ENCODE results near the gene PGD.
A peak's percentile ranks its signal among the peaks of the same experiment; 100 is the strongest.
"Not testable (repeated sequence)": the region's sequence is repeated elsewhere in the genome, so short reads cannot be mapped to it uniquely, and the experiment has no call there.

PGD gene

GRCh38 chr1:10424651-10425050 lies 25.8 kb downstream of the PGD start:
- ChIA-PET POLR2A (no interaction called here), CTCF (interaction anchor here (0.8 to 1.8 kb wide), 4 partner anchors 9 to 47 kb away, joined by 5 to 9 read pairs (median 6); no protein-coding TSS in a partner anchor)
- H3K27ac ChIP-seq (ENCODE audit: insufficient read depth in 1 of 2, low read depth in 1 of 2, low read length in 2 of 2, poor library complexity in 1 of 2, severe bottlenecking in 2 of 2): no peak overlapping the region
- no peaks in the 10 kb centered on the region for H3K27me3 ChIP-seq (replicated peaks in 2 of 5; ENCODE audit: control insufficient read depth in 4 of 5, insufficient read depth in 5 of 5, low read length in 4 of 5)
- no peaks in the 10 kb centered on the region for H3K9me3 ChIP-seq (ENCODE audit: control extremely low read depth in 1 of 5, control insufficient read depth in 4 of 5, insufficient read depth in 2 of 5, low read depth in 1 of 5, low read length in 4 of 5)
- H3K4me1 ChIP-seq (ENCODE audit: control extremely low read depth in 1 of 4, control insufficient read depth in 4 of 4, insufficient read depth in 4 of 4, low read length in 3 of 4): peaks cover 0 to 7% (median 3%) of the 10 kb centered on the region in 4 experiments
- 97% methylated on average over 5 of the region's 8 CpGs for WGBS (ENCODE audit: insufficient coverage)
- peaks cover 4 to 21% (median 17%) of the 10 kb centered on the region in 4 experiments for H3K36me3 ChIP-seq (ENCODE audit: control insufficient read depth in 4 of 4, insufficient read depth in 4 of 4, low read length in 3 of 4)
- H3K4me3 ChIP-seq (ENCODE audit: control insufficient read depth in 1 of 7, extremely low read depth in 1 of 7, insufficient read depth in 4 of 7, low read depth in 2 of 7, low read length in 6 of 7): no peak overlapping the region
- DNase-seq: no peak

GRCh38 chr1:10425826-10426534 lies 27.1 kb downstream of the PGD start:
- peaks cover 3 to 18% (median 10%) of the 10 kb centered on the region in 4 experiments for H3K4me1 ChIP-seq (ENCODE audit: control extremely low read depth in 1 of 4, control insufficient read depth in 4 of 4, insufficient read depth in 4 of 4, low read length in 3 of 4)
- ChIA-PET CTCF (interaction anchor here (0.9 to 2.5 kb wide), 5 partner anchors 10 to 68 kb away, joined by 3 to 9 read pairs (median 3); no protein-coding TSS in a partner anchor), POLR2A (interaction anchor here (1.0 kb wide), 1 partner anchor 10 kb away, joined by 3 read pairs; no protein-coding TSS in a partner anchor)
- not testable (repeated sequence) for H3K9me3 ChIP-seq (ENCODE audit: control extremely low read depth in 1 of 5, control insufficient read depth in 4 of 5, insufficient read depth in 2 of 5, low read depth in 1 of 5, low read length in 4 of 5); H3K27me3 ChIP-seq (replicated peaks in 2 of 5; ENCODE audit: control insufficient read depth in 4 of 5, insufficient read depth in 5 of 5, low read length in 4 of 5); H3K27ac ChIP-seq (ENCODE audit: insufficient read depth in 1 of 2, low read depth in 1 of 2, low read length in 2 of 2, poor library complexity in 1 of 2, severe bottlenecking in 2 of 2); H3K4me3 ChIP-seq (ENCODE audit: control insufficient read depth in 1 of 7, extremely low read depth in 1 of 7, insufficient read depth in 4 of 7, low read depth in 2 of 7, low read length in 6 of 7)
- H3K36me3 ChIP-seq (ENCODE audit: control insufficient read depth in 4 of 4, insufficient read depth in 4 of 4, low read length in 3 of 4): peaks cover 4 to 12% (median 7%) of the 10 kb centered on the region in 4 experiments
- DNase-seq: peak in 2 of 3 donors; percentile 23 to 50
- 81% methylated on average over 17 of the region's 21 CpGs for WGBS (ENCODE audit: insufficient coverage)

GRCh38 chr1:10426535-10426848 lies 27.6 kb downstream of the PGD start:
- not testable (repeated sequence) for H3K4me3 ChIP-seq (ENCODE audit: control insufficient read depth in 1 of 7, extremely low read depth in 1 of 7, insufficient read depth in 4 of 7, low read depth in 2 of 7, low read length in 6 of 7); H3K27ac ChIP-seq (ENCODE audit: insufficient read depth in 1 of 2, low read depth in 1 of 2, low read length in 2 of 2, poor library complexity in 1 of 2, severe bottlenecking in 2 of 2); DNase-seq; H3K36me3 ChIP-seq (ENCODE audit: control insufficient read depth in 4 of 4, insufficient read depth in 4 of 4, low read length in 3 of 4); H3K27me3 ChIP-seq (replicated peaks in 2 of 5; ENCODE audit: control insufficient read depth in 4 of 5, insufficient read depth in 5 of 5, low read length in 4 of 5); H3K9me3 ChIP-seq (ENCODE audit: control extremely low read depth in 1 of 5, control insufficient read depth in 4 of 5, insufficient read depth in 2 of 5, low read depth in 1 of 5, low read length in 4 of 5)
- 91% methylated on average over 8 of the region's 21 CpGs for whole genome bisulfite sequencing (ENCODE audit: insufficient coverage)
- peaks cover 3 to 23% (median 15%) of the 10 kb centered on the region in 4 experiments for H3K4me1 ChIP-seq (ENCODE audit: control extremely low read depth in 1 of 4, control insufficient read depth in 4 of 4, insufficient read depth in 4 of 4, low read length in 3 of 4)
- ChIA-PET CTCF (interaction anchor here (0.9 to 2.5 kb wide), 4 partner anchors 11 to 67 kb away, joined by 3 to 9 read pairs (median 4); no protein-coding TSS in a partner anchor), POLR2A (interaction anchor here (1.0 kb wide), 1 partner anchor 11 kb away, joined by 3 read pairs; no protein-coding TSS in a partner anchor)

- Histone ChIP-seq H3K27ac (ENCODE audit: insufficient read depth in 1 of 2, low read depth in 1 of 2, low read length in 2 of 2, poor library complexity in 1 of 2, severe bottlenecking in 2 of 2) (no peak overlapping the region), H3K36me3 (ENCODE audit: control insufficient read depth in 4 of 4, insufficient read depth in 4 of 4, low read length in 3 of 4) (peaks cover 0 to 2% (median 0%) of the 10 kb centered on the region in 4 experiments), H3K27me3 (replicated peaks in 2 of 5; ENCODE audit: control insufficient read depth in 4 of 5, insufficient read depth in 5 of 5, low read length in 4 of 5) (no peaks in the 10 kb centered on the region), H3K4me3 (ENCODE audit: control insufficient read depth in 1 of 7, extremely low read depth in 1 of 7, insufficient read depth in 4 of 7, low read depth in 2 of 7, low read length in 6 of 7) (no peak overlapping the region), H3K4me1 (ENCODE audit: control extremely low read depth in 1 of 4, control insufficient read depth in 4 of 4, insufficient read depth in 4 of 4, low read length in 3 of 4) (peaks cover 3 to 24% (median 16%) of the 10 kb centered on the region in 4 experiments), H3K9me3 (ENCODE audit: control extremely low read depth in 1 of 5, control insufficient read depth in 4 of 5, insufficient read depth in 2 of 5, low read depth in 1 of 5, low read length in 4 of 5) (no peaks in the 10 kb centered on the region)
- POLR2A ChIA-PET: interaction anchor here (1.2 kb wide), 1 partner anchor 30 kb away, joined by 3 read pairs; the partner anchor contains the start of gene PGD
- CTCF ChIA-PET: interaction anchor here (0.8 to 10.2 kb wide), 13 partner anchors 13 to 220 kb away, joined by 3 to 118 read pairs (median 6); partner anchors contain the start of gene PGD
- WGBS (ENCODE audit: insufficient coverage): 95% methylated on average over 4 of the region's 5 CpGs
- DNase-seq: no peak
Observed at GRCh38 chr1:10428984-10429383, 30.1 kb downstream of the PGD start.

- POLR2A ChIA-PET: interaction anchor here (1.2 kb wide), 1 partner anchor 31 kb away, joined by 3 read pairs; the partner anchor contains the start of gene PGD
- H3K4me3 ChIP-seq (ENCODE audit: control insufficient read depth in 1 of 7, extremely low read depth in 1 of 7, insufficient read depth in 4 of 7, low read depth in 2 of 7, low read length in 6 of 7): peak overlapping the region; percentile 46 to 99 (median 89)
- no peaks in the 10 kb centered on the region for H3K27me3 ChIP-seq (replicated peaks in 2 of 5; ENCODE audit: control insufficient read depth in 4 of 5, insufficient read depth in 5 of 5, low read length in 4 of 5)
- H3K27ac ChIP-seq (ENCODE audit: insufficient read depth in 1 of 2, low read depth in 1 of 2, low read length in 2 of 2, poor library complexity in 1 of 2, severe bottlenecking in 2 of 2): peak overlapping the region in 1 of 2 experiments; percentile 92
- peak in 1 of 3 donors; percentile 30 for DNase-seq
- CTCF ChIA-PET: interaction anchor here (0.6 to 10.2 kb wide), 18 partner anchors 10 to 632 kb away, joined by 3 to 118 read pairs (median 4); no protein-coding TSS in a partner anchor
- peaks cover 0 to 2% (median 0%) of the 10 kb centered on the region in 4 experiments for H3K36me3 ChIP-seq (ENCODE audit: control insufficient read depth in 4 of 4, insufficient read depth in 4 of 4, low read length in 3 of 4)
- peaks cover 3 to 24% (median 16%) of the 10 kb centered on the region in 4 experiments for H3K4me1 ChIP-seq (ENCODE audit: control extremely low read depth in 1 of 4, control insufficient read depth in 4 of 4, insufficient read depth in 4 of 4, low read length in 3 of 4)
- WGBS (ENCODE audit: insufficient coverage): 31% methylated on average over 15 of the region's 16 CpGs
- H3K9me3 ChIP-seq (ENCODE audit: control extremely low read depth in 1 of 5, control insufficient read depth in 4 of 5, insufficient read depth in 2 of 5, low read depth in 1 of 5, low read length in 4 of 5): no peaks in the 10 kb centered on the region
Observed at GRCh38 chr1:10429868-10430215, 31.0 kb downstream of the PGD start.

- peak; percentile 83 to 92 (median 90) for DNase-seq
- CTCF ChIA-PET: interaction anchor here (0.8 to 10.2 kb wide), 18 partner anchors 9 to 631 kb away, joined by 3 to 118 read pairs (median 4); partner anchors contain the start of gene DFFA
- peak within 1 kb of the TSS; percentile 64 to 99 (median 89) for H3K4me3 ChIP-seq (ENCODE audit: control insufficient read depth in 1 of 7, extremely low read depth in 1 of 7, insufficient read depth in 4 of 7, low read depth in 2 of 7, low read length in 6 of 7)
- H3K27ac ChIP-seq (ENCODE audit: insufficient read depth in 1 of 2, low read depth in 1 of 2, low read length in 2 of 2, poor library complexity in 1 of 2, severe bottlenecking in 2 of 2): peak within 1 kb of the TSS; percentile 74 to 92
- POLR2A ChIA-PET: interaction anchor here (0.6 to 1.2 kb wide), 2 partner anchors 32 to 67 kb away, joined by 3 read pairs; partner anchors contain the start of gene PGD
- H3K36me3 ChIP-seq (ENCODE audit: control insufficient read depth in 4 of 4, insufficient read depth in 4 of 4, low read length in 3 of 4): peaks cover 0 to 4% (median under 1%) of the 10 kb centered on the region in 4 experiments
- 0% methylated on average over 72 of the region's 95 CpGs for WGBS (ENCODE audit: insufficient coverage)
- no peaks in the 10 kb centered on the region for H3K27me3 ChIP-seq (replicated peaks in 2 of 5; ENCODE audit: control insufficient read depth in 4 of 5, insufficient read depth in 5 of 5, low read length in 4 of 5)
- no peaks in the 10 kb centered on the region for H3K9me3 ChIP-seq (ENCODE audit: control extremely low read depth in 1 of 5, control insufficient read depth in 4 of 5, insufficient read depth in 2 of 5, low read depth in 1 of 5, low read length in 4 of 5)
- H3K4me1 ChIP-seq (ENCODE audit: control extremely low read depth in 1 of 4, control insufficient read depth in 4 of 4, insufficient read depth in 4 of 4, low read length in 3 of 4): peaks cover 3 to 24% (median 16%) of the 10 kb centered on the region in 4 experiments
Observed at GRCh38 chr1:10430216-10431069, 31.6 kb downstream of the PGD start, which contains the start of gene CENPS. Gene CENPS, plus strand, starts transcription at chr1:10430433. Its CDS starts 85 bp downstream, at chr1:10430518.

Measured in common myeloid progenitor, CD34-positive (primary cell).